WTC11 (cell line): ENCODE data around the gene ZFAND3. TPM values are rescaled to one million over a fixed set of nuclear protein-coding genes. Genes with fewer than 3 reads are reported as not detected.

Source experiments
- ATAC-seq: fragments of 200-7000 bp; cut with Tn5 transposase; 2 replicates; pipeline ENCODE4 v1.10.0; 2021; ENCODE audit warnings: mild to moderate bottlenecking, moderate library complexity
- CTCF ChIA-PET: fragments of 300-600 bp; sonication (Branson Sonifier 250); formaldehyde crosslinking; loops from one replicate; lab custom pipeline; 2021; ENCODE audit warnings: antibody characterized with exemption; lab: Charles Lee
- POLR2A ChIA-PET: fragments of 350-600 bp; sonication (Branson Sonifier 250); formaldehyde crosslinking; loops from one replicate; lab custom pipeline; 2021; ENCODE audit warnings: antibody characterized with exemption; lab: Charles Lee
- DNase-seq: peaks from one replicate; pipeline ENCODE4 v3.0.0; 2021; ENCODE audit warnings: low spot score
- H3K27ac Mint-ChIP-seq: 2 replicates; pipeline ENCODE4 v1.8.0; 2021; ENCODE audit warnings: mixed read lengths
- H3K27me3 Mint-ChIP-seq: 2 replicates; pipeline ENCODE4 v1.8.0; 2021; ENCODE audit warnings: low read depth, mild to moderate bottlenecking, moderate library complexity, mixed read lengths
- H3K36me3 Mint-ChIP-seq: 2 replicates; pipeline ENCODE4 v1.8.0; 2021; ENCODE audit warnings: mixed read lengths
- H3K4me1 Mint-ChIP-seq: 2 replicates; pipeline ENCODE4 v1.8.0; 2022; ENCODE audit warnings: mixed read lengths
- H3K4me3 Mint-ChIP-seq: 2 replicates; pipeline ENCODE4 v1.8.0; 2021; ENCODE audit warnings: mild to moderate bottlenecking, moderate library complexity, mixed read lengths
- H3K9me3 Mint-ChIP-seq: 2 replicates; pipeline ENCODE4 v1.8.0; 2021; ENCODE audit warnings: mixed read lengths
- AR ChIP-seq: fragments of 250-450 bp; sonication (Bioruptor Pico); IDR thresholded peaks from 2 replicates; pipeline ENCODE4 v1.9.0; 2021; ENCODE audit warnings: mild to moderate bottlenecking
- CBFB ChIP-seq: sonication (generic); formaldehyde crosslinking; IDR thresholded peaks from 2 replicates; pipeline ENCODE4 v1.8.1; 2022; ENCODE audit warnings: mild to moderate bottlenecking, low read depth, missing genetic modification reagents
- CDX4 ChIP-seq: fragments of 250-450 bp; sonication (Bioruptor Pico); IDR thresholded peaks from 2 replicates; pipeline ENCODE4 v1.9.0; 2021; ENCODE audit warnings: moderate library complexity, mild to moderate bottlenecking, inconsistent platforms, borderline replicate concordance
- ETV6 ChIP-seq: sonication (generic); formaldehyde crosslinking; IDR thresholded peaks from 2 replicates; pipeline ENCODE4 v1.8.1; 2022; ENCODE audit warnings: mild to moderate bottlenecking, missing genetic modification reagents
- FOXJ3 ChIP-seq: sonication (generic); formaldehyde crosslinking; IDR thresholded peaks from 2 replicates; pipeline ENCODE4 v1.9.0; 2021; ENCODE audit warnings: missing genetic modification reagents, mild to moderate bottlenecking, borderline replicate concordance
- FOXK1 ChIP-seq: sonication (generic); formaldehyde crosslinking; IDR thresholded peaks from 2 replicates; pipeline ENCODE4 v1.8.0; 2022; ENCODE audit warnings: mild to moderate bottlenecking, moderate library complexity, missing genetic modification reagents
- FOXP4 ChIP-seq: sonication (generic); formaldehyde crosslinking; IDR thresholded peaks from 2 replicates; pipeline ENCODE4 v1.8.0; 2022; ENCODE audit warnings: mild to moderate bottlenecking, missing genetic modification reagents
- GABPB1 ChIP-seq: sonication (generic); formaldehyde crosslinking; IDR thresholded peaks from 2 replicates; pipeline ENCODE4 v1.8.1; 2023; ENCODE audit warnings: mild to moderate bottlenecking, missing genetic modification reagents
- GRHL2 ChIP-seq: fragments of 250-450 bp; sonication (Bioruptor Pico); IDR thresholded peaks from 2 replicates; pipeline ENCODE4 v1.8.0; 2022; ENCODE audit warnings: mild to moderate bottlenecking, moderate library complexity; ENCODE audit not compliant: insufficient replicate concordance, severe bottlenecking
- JAZF1 ChIP-seq: fragments of 250-450 bp; sonication (Bioruptor Pico); IDR thresholded peaks from 2 replicates; pipeline ENCODE4 v1.9.0; 2021; ENCODE audit warnings: moderate library complexity, mild to moderate bottlenecking, inconsistent platforms
- MYBL2 ChIP-seq: sonication (generic); formaldehyde crosslinking; IDR thresholded peaks from 2 replicates; pipeline ENCODE4 v1.8.1; 2023; ENCODE audit warnings: mild to moderate bottlenecking, moderate library complexity, missing genetic modification reagents
- NFATC4 ChIP-seq: fragments of 250-450 bp; sonication (Bioruptor Pico); IDR thresholded peaks from 2 replicates; pipeline ENCODE4 v1.9.0; 2021; ENCODE audit warnings: mild to moderate bottlenecking
- PRDM15 ChIP-seq: sonication (generic); formaldehyde crosslinking; IDR thresholded peaks from 2 replicates; pipeline ENCODE4 v1.8.0; 2022; ENCODE audit warnings: missing genetic modification reagents
- SOX15 ChIP-seq: fragments of 250-450 bp; sonication (Bioruptor Pico); IDR thresholded peaks from 2 replicates; pipeline ENCODE4 v1.9.0; 2021; ENCODE audit warnings: mild to moderate bottlenecking
- TCF7 ChIP-seq: sonication (generic); formaldehyde crosslinking; IDR thresholded peaks from 2 replicates; pipeline ENCODE4 v1.8.0; 2022; ENCODE audit warnings: mild to moderate bottlenecking, low read depth, missing genetic modification reagents, moderate library complexity
- TEAD4 ChIP-seq: sonication (generic); formaldehyde crosslinking; IDR thresholded peaks from 2 replicates; pipeline ENCODE4 v1.8.0; 2022; ENCODE audit warnings: mild to moderate bottlenecking, missing genetic modification reagents
- ZBTB43 ChIP-seq: sonication (generic); formaldehyde crosslinking; IDR thresholded peaks from 2 replicates; pipeline ENCODE4 v1.8.1; 2023; ENCODE audit warnings: mild to moderate bottlenecking, missing genetic modification reagents
- ZNF138 ChIP-seq: sonication (generic); formaldehyde crosslinking; conservative IDR thresholded peaks from 2 replicates; pipeline ENCODE4 v1.8.1; 2022; ENCODE audit warnings: mild to moderate bottlenecking, moderate library complexity, missing genetic modification reagents
- ZNF219 ChIP-seq: sonication (generic); formaldehyde crosslinking; IDR thresholded peaks from 2 replicates; pipeline ENCODE4 v1.8.0; 2023; ENCODE audit warnings: missing genetic modification reagents, mild to moderate bottlenecking, borderline replicate concordance
- ZSCAN18 ChIP-seq: fragments of 250-450 bp; sonication (Bioruptor Pico); IDR thresholded peaks from 2 replicates; pipeline ENCODE4 v2.1.2; 2022; ENCODE audit warnings: mild to moderate bottlenecking, moderate library complexity
- total RNA-seq: library from RNA; stranded (reverse); gene quantifications from 3 replicates; pipeline ENCODE4 v1.2.3, GENCODE V29; 2021

Gene ZFAND3
- total RNA-seq, 1 experiment from 2014 or later: 50.3 TPM

GRCh38 chr6:37804586-37804985, 14.9 kb upstream of the ZFAND3 start:
- DNase-seq (no peak), ATAC-seq (no peak)
- H3K27me3 Mint-ChIP-seq: peaks cover 13% of the 10 kb centered on the region; the same call in 1 of the 2 replicates
- H3K4me1 Mint-ChIP-seq: peaks cover 16% of the 10 kb centered on the region
- no peak for TF ChIP-seq TCF7
- no peak for TF ChIP-seq TEAD4 (CRISPR knock-in tag)
- TF ChIP-seq JAZF1 (CRISPR knock-in tag): no peak
- TF ChIP-seq ETV6 (CRISPR knock-in tag): no peak
- TF ChIP-seq GABPB1 (CRISPR knock-in tag): no peak
- no peak for TF ChIP-seq ZNF138
- no peak for TF ChIP-seq AR (CRISPR knock-in tag)
- TF ChIP-seq FOXJ3 (CRISPR knock-in tag): no peak
- no peak for TF ChIP-seq ZSCAN18 (CRISPR knock-in tag)
- TF ChIP-seq ZBTB43 (CRISPR knock-in tag): no peak
- no peak for TF ChIP-seq SOX15
- no peak for TF ChIP-seq GRHL2
- no peak for TF ChIP-seq ZNF219 (CRISPR knock-in tag)
- no peak for TF ChIP-seq FOXK1 (CRISPR knock-in tag)
- no peak for TF ChIP-seq NFATC4 (CRISPR knock-in tag)
- TF ChIP-seq FOXP4 (CRISPR knock-in tag): no peak
- TF ChIP-seq CBFB (CRISPR knock-in tag): no peak
- no peak for TF ChIP-seq PRDM15 (CRISPR knock-in tag)
- no peak for TF ChIP-seq MYBL2
- no peak for TF ChIP-seq CDX4 (CRISPR knock-in tag)
- H3K9me3 Mint-ChIP-seq: no peaks in the 10 kb centered on the region
- ChIA-PET CTCF (interaction anchor here (0.6 kb wide), 1 partner anchor 14 kb away, joined by 3 read pairs; no protein-coding TSS in a partner anchor), POLR2A (no interaction called here)
- H3K36me3 Mint-ChIP-seq: no peaks in the 10 kb centered on the region
- no peak overlapping the region for H3K27ac Mint-ChIP-seq
- H3K4me3 Mint-ChIP-seq: no peak overlapping the region
